Measurements from ENCODE around the gene SMIM13. TPM values are rescaled to one million over a fixed set of nuclear protein-coding genes. Genes with fewer than 3 reads are reported as not detected.

SMIM13 gene
- polyA plus RNA-seq, 1 donor (not counting 4 experiments of a cell fraction or from before 2014, with no cell fraction given): 7.7 TPM

DNA sequence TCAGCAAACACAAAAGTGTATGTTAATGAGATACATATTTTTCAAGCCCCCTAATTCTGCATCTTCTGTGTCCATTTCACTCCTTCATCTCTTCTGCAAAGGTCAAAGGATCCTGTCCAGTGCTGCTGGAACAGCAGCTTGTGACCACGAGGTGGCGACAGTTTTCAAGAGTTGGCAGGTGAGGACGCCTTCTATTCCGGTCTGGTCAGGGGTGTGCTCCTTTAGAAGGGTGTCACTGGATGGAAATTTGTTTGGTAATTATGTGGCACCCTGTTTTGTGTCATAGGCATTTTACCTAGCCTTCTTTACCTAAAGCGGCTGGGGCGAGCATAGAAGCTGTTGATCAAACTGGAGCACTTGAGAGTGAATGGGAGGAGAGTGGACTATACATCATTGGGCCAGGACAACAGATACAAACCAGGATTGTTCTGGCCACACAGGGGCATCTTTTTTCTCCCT lies 50.8 kb downstream of the SMIM13 start:
- no peaks in the 10 kb centered on the region for H3K36me3 ChIP-seq (ENCODE audit: control insufficient read depth in 2 of 2, extremely low read depth in 1 of 2, insufficient read depth in 2 of 2, low read length in 2 of 2)
- H2AFZ ChIP-seq (ENCODE audit: control insufficient read depth, low read length): no peak overlapping the region
- peak; percentile 32 for FAIRE-seq

DNA sequence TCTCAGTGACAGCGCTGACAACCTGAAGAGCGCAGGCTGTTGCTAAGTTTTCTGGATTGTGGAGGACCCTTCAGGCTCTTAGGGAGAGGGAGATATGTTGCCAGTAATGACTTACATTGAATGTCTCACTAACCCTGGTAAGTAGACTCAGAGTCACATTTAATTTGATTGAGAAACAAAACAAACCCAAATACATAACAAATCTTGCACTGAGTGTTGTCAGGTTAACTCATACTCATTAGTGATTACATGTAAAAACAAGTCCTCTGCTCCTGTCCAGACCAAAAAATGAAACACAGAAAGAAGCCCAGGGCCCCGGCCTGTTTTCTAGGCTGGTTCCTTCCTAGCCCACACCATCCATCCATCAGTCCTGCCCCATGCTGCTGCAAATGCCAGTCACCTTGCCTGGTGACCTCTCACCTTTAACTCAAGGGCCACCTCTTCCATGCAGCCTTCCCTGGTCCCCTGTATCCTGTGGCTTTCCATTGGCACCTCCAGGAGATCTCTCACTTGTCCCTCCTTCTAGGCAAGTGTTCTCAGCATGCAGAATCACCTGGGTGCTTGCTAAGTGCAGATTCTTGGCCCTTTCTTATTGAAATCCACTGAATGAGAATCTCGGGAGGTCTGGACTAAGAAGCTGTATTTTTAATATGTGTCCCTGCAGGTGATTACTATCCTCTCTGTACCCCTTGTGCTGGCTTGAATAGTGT lies 52.6 kb downstream of the SMIM13 start:
- dilution Hi-C loops (cut with MboI; ENCODE audit: extremely low pct_ligation_motif_present, low sequenced_read_pairs): no loop called here
- Histone ChIP-seq H3K27ac (ENCODE audit: control insufficient read depth, insufficient read depth, low read length) (peak overlapping the region; percentile 43), H3K4me3 (ENCODE audit: control insufficient read depth in 2 of 3, extremely low read depth in 1 of 3, insufficient read depth in 2 of 3, low read depth in 1 of 3, low read length in 3 of 3) (no peak overlapping the region), H3K9ac (ENCODE audit: control insufficient read depth, extremely low read depth, insufficient read depth, low read length) (peak overlapping the region; percentile 28), H3K4me2 (ENCODE audit: control insufficient read depth, extremely low read depth, insufficient read depth, low read depth, low read length) (peak overlapping the region; percentile 51), H2AFZ (ENCODE audit: control insufficient read depth, low read length) (peak overlapping the region; percentile 52), H3K27me3 (ENCODE audit: control insufficient read depth, extremely low read depth, insufficient read depth, low read length) (no peaks in the 10 kb centered on the region), H3K9me3 (ENCODE audit: control insufficient read depth, low read depth, low read length) (no peaks in the 10 kb centered on the region), H4K20me1 (ENCODE audit: control insufficient read depth, extremely low read depth, insufficient read depth, low read length) (no peaks in the 10 kb centered on the region), H3K36me3 (ENCODE audit: control insufficient read depth in 2 of 2, extremely low read depth in 1 of 2, insufficient read depth in 2 of 2, low read length in 2 of 2) (no peaks in the 10 kb centered on the region), H3K9me1 (ENCODE audit: control insufficient read depth, extremely low read depth, insufficient read depth, low read length) (peaks cover 3% of the 10 kb centered on the region), H3K79me2 (ENCODE audit: control insufficient read depth, insufficient read depth, low read length) (no peaks in the 10 kb centered on the region), H3K4me1 (ENCODE audit: control insufficient read depth, extremely low read depth, insufficient read depth, low read length) (peaks cover 38% of the 10 kb centered on the region)
- TF ChIP-seq EZH2 (IDR thresholded peaks at IDR 0.05; ENCODE audit: low read length): no peak
- TF ChIP-seq CTCF (optimal IDR thresholded peaks at IDR 0.05 in 1 of 3, IDR thresholded peaks at IDR 0.05 in 1 of 3, conservative IDR thresholded peaks at IDR 0.05 in 1 of 3; ENCODE audit: extremely low read depth in 1 of 3, insufficient read depth in 2 of 3, low read length in 3 of 3): no peak
- FAIRE-seq (no peak), DNase-seq (ENCODE audit: low read depth, low spot score) (no peak)

More for the DNA sequence above, 50.8 kb downstream of the SMIM13 start:
- peaks cover 3% of the 10 kb centered on the region for H3K9me1 ChIP-seq (ENCODE audit: control insufficient read depth, extremely low read depth, insufficient read depth, low read length)
- no peak for TF ChIP-seq EZH2 (IDR thresholded peaks at IDR 0.05; ENCODE audit: low read length)
- TF ChIP-seq CTCF (optimal IDR thresholded peaks at IDR 0.05 in 1 of 3, IDR thresholded peaks at IDR 0.05 in 1 of 3, conservative IDR thresholded peaks at IDR 0.05 in 1 of 3; ENCODE audit: extremely low read depth in 1 of 3, insufficient read depth in 2 of 3, low read length in 3 of 3): peak; percentile 87 to 98 (median 97)
- H3K4me1 ChIP-seq (ENCODE audit: control insufficient read depth, extremely low read depth, insufficient read depth, low read length): peaks cover 46% of the 10 kb centered on the region
- H4K20me1 ChIP-seq (ENCODE audit: control insufficient read depth, extremely low read depth, insufficient read depth, low read length): no peaks in the 10 kb centered on the region
- no peak overlapping the region for H3K4me3 ChIP-seq (ENCODE audit: control insufficient read depth in 2 of 3, extremely low read depth in 1 of 3, insufficient read depth in 2 of 3, low read depth in 1 of 3, low read length in 3 of 3)
- H3K27me3 ChIP-seq (ENCODE audit: control insufficient read depth, extremely low read depth, insufficient read depth, low read length): no peaks in the 10 kb centered on the region
- H3K4me2 ChIP-seq (ENCODE audit: control insufficient read depth, extremely low read depth, insufficient read depth, low read depth, low read length): no peak overlapping the region
- no peak overlapping the region for H3K9ac ChIP-seq (ENCODE audit: control insufficient read depth, extremely low read depth, insufficient read depth, low read length)
- H3K27ac ChIP-seq (ENCODE audit: control insufficient read depth, insufficient read depth, low read length): peak overlapping the region; percentile 91
- peak; percentile 32 for DNase-seq (ENCODE audit: low read depth, low spot score)
- no peaks in the 10 kb centered on the region for H3K79me2 ChIP-seq (ENCODE audit: control insufficient read depth, insufficient read depth, low read length)
- dilution Hi-C loops (cut with MboI; ENCODE audit: extremely low pct_ligation_motif_present, low sequenced_read_pairs): no loop called here
- no peaks in the 10 kb centered on the region for H3K9me3 ChIP-seq (ENCODE audit: control insufficient read depth, low read depth, low read length)

Measured in keratinocyte (primary cell).